ENCODE results near the gene NOS1AP.
"Not testable (repeated sequence)": the region's sequence is repeated elsewhere in the genome, so short reads cannot be mapped to it uniquely, and the experiment has no call there.

Gene NOS1AP

GRCh38 chr1:162192306-162192678 lies 122.8 kb downstream of the NOS1AP start:
- in situ Hi-C loops (cut with HindIII; ENCODE audit: low pct_unique_long_range_greater_than_20kb, low sequenced_read_pairs): no loop called here
- DNase-seq (ENCODE audit: low read depth in 1 of 2, low spot score in 1 of 2): no peak
- TF ChIP-seq JUND (IDR thresholded peaks at IDR 0.05; ENCODE audit: low read depth): no peak

- in situ Hi-C loops (cut with HindIII; ENCODE audit: low pct_unique_long_range_greater_than_20kb, low sequenced_read_pairs): no loop called here
- no peak for DNase-seq (ENCODE audit: low read depth in 1 of 2, low spot score in 1 of 2)
- TF ChIP-seq JUND (IDR thresholded peaks at IDR 0.05; ENCODE audit: low read depth): no peak
Measured at GRCh38 chr1:162192763-162193162, 123.3 kb downstream of the NOS1AP start.

- TF ChIP-seq JUND (IDR thresholded peaks at IDR 0.05; ENCODE audit: low read depth): no peak
- DNase-seq (ENCODE audit: low read depth in 1 of 2, low spot score in 1 of 2): no peak
- in situ Hi-C loops (cut with HindIII; ENCODE audit: low pct_unique_long_range_greater_than_20kb, low sequenced_read_pairs): no loop called here
Measured at GRCh38 chr1:162193221-162193620, 123.7 kb downstream of the NOS1AP start.

- in situ Hi-C loops (cut with HindIII; ENCODE audit: low pct_unique_long_range_greater_than_20kb, low sequenced_read_pairs): no loop called here
- DNase-seq (ENCODE audit: low read depth in 1 of 2, low spot score in 1 of 2): no peak
- no peak for TF ChIP-seq JUND (IDR thresholded peaks at IDR 0.05; ENCODE audit: low read depth)
Measured at GRCh38 chr1:162193815-162194214, 124.3 kb downstream of the NOS1AP start.

GRCh38 chr1:162195567-162195966 lies 126.1 kb downstream of the NOS1AP start:
- no peak for DNase-seq (ENCODE audit: low read depth in 1 of 2, low spot score in 1 of 2)
- in situ Hi-C loops (cut with HindIII; ENCODE audit: low pct_unique_long_range_greater_than_20kb, low sequenced_read_pairs): no loop called here
- no peak for TF ChIP-seq JUND (IDR thresholded peaks at IDR 0.05; ENCODE audit: low read depth)

GRCh38 chr1:162196387-162196786 lies 126.9 kb downstream of the NOS1AP start:
- in situ Hi-C loops (cut with HindIII; ENCODE audit: low pct_unique_long_range_greater_than_20kb, low sequenced_read_pairs): no loop called here
- DNase-seq (ENCODE audit: low read depth in 1 of 2, low spot score in 1 of 2): no peak

GRCh38 chr1:162197041-162197531 lies 127.6 kb downstream of the NOS1AP start:
- TF ChIP-seq JUND (IDR thresholded peaks at IDR 0.05; ENCODE audit: low read depth): no peak
- in situ Hi-C loops (cut with HindIII; ENCODE audit: low pct_unique_long_range_greater_than_20kb, low sequenced_read_pairs): no loop called here
- no peak for DNase-seq (ENCODE audit: low read depth in 1 of 2, low spot score in 1 of 2)

More at GRCh38 chr1:162196387-162196786, 126.9 kb downstream of the NOS1AP start:
- no peak for TF ChIP-seq JUND (IDR thresholded peaks at IDR 0.05; ENCODE audit: low read depth)

GRCh38 chr1:162197615-162198421 lies 128.3 kb downstream of the NOS1AP start:
- in situ Hi-C loops (cut with HindIII; ENCODE audit: low pct_unique_long_range_greater_than_20kb, low sequenced_read_pairs): no loop called here
- no peak for TF ChIP-seq JUND (IDR thresholded peaks at IDR 0.05; ENCODE audit: low read depth)
- no peak for DNase-seq (ENCODE audit: low read depth in 1 of 2, low spot score in 1 of 2)

- DNase-seq (ENCODE audit: low read depth in 1 of 2, low spot score in 1 of 2): no peak
- no peak for TF ChIP-seq JUND (IDR thresholded peaks at IDR 0.05; ENCODE audit: low read depth)
- in situ Hi-C loops (cut with HindIII; ENCODE audit: low pct_unique_long_range_greater_than_20kb, low sequenced_read_pairs): no loop called here
Measured at GRCh38 chr1:162200096-162200847, 130.8 kb downstream of the NOS1AP start.

- in situ Hi-C loops (cut with HindIII; ENCODE audit: low pct_unique_long_range_greater_than_20kb, low sequenced_read_pairs); DNase-seq (ENCODE audit: low read depth in 1 of 2, low spot score in 1 of 2): not testable (repeated sequence)
Measured at GRCh38 chr1:162201062-162201461, 131.6 kb downstream of the NOS1AP start.

- no peak for DNase-seq (ENCODE audit: low read depth in 1 of 2, low spot score in 1 of 2)
- in situ Hi-C loops (cut with HindIII; ENCODE audit: low pct_unique_long_range_greater_than_20kb, low sequenced_read_pairs): no loop called here
- TF ChIP-seq JUND (IDR thresholded peaks at IDR 0.05; ENCODE audit: low read depth): no peak
Measured at GRCh38 chr1:162204129-162204822, 134.8 kb downstream of the NOS1AP start.

GRCh38 chr1:162204823-162205155 lies 135.3 kb downstream of the NOS1AP start:
- in situ Hi-C loops (cut with HindIII; ENCODE audit: low pct_unique_long_range_greater_than_20kb, low sequenced_read_pairs): no loop called here
- DNase-seq (ENCODE audit: low read depth in 1 of 2, low spot score in 1 of 2): no peak
- no peak for TF ChIP-seq JUND (IDR thresholded peaks at IDR 0.05; ENCODE audit: low read depth)

- TF ChIP-seq JUND (IDR thresholded peaks at IDR 0.05; ENCODE audit: low read depth): no peak
- DNase-seq (ENCODE audit: low read depth in 1 of 2, low spot score in 1 of 2): no peak
- in situ Hi-C loops (cut with HindIII; ENCODE audit: low pct_unique_long_range_greater_than_20kb, low sequenced_read_pairs): no loop called here
Measured at GRCh38 chr1:162206300-162206699, 136.8 kb downstream of the NOS1AP start.

Data from T47D (cell line).